Fibroblast of the aortic adventitia (primary cell): ENCODE data around the gene TMEM44. TPM values are rescaled to one million over a fixed set of nuclear protein-coding genes. Genes with fewer than 3 reads are reported as not detected.
"Not testable (repeated sequence)": the region's sequence is repeated elsewhere in the genome, so short reads cannot be mapped to it uniquely, and the experiment has no call there.

Experiments
- DNase-seq: peaks from one replicate; pipeline ENCODE4 v3.0.0-alpha.2; 2010; ENCODE audit warnings: low read depth
- H3K4me3 ChIP-seq: 2 replicates; pipeline ENCODE4 v1.5.1; 2011; ENCODE audit warnings: low read depth, mild to moderate bottlenecking, control low read depth, low read length, moderate library complexity
- CTCF ChIP-seq: IDR thresholded peaks from 2 replicates; pipeline ENCODE4 v1.5.1; 2011; ENCODE audit warnings: mild to moderate bottlenecking, low read length, control low read depth, inconsistent platforms; ENCODE audit not compliant: insufficient read depth
- total RNA-seq: library from RNA; depleted of rRNA; stranded (reverse); fragments of >200 nt; gene quantifications from 2 replicates; pipeline ENCODE4 v1.2.3, GENCODE V29; 2012; ENCODE audit warnings: low replicate concordance

Gene TMEM44
- total RNA-seq, 1 donor: 16.7 TPM

GRCh38 chr3:194549853-194550252 is 83.4 kb downstream of the TMEM44 start:
- H3K4me3 ChIP-seq: no peak overlapping the region

GRCh38 chr3:194548346-194549321 is 84.6 kb downstream of the TMEM44 start:
- H3K4me3 ChIP-seq: no peak overlapping the region
- TF ChIP-seq CTCF: no peak
- no peak for DNase-seq

More at GRCh38 chr3:194549853-194550252, 83.4 kb downstream of the TMEM44 start:
- TF ChIP-seq CTCF: no peak
- DNase-seq: no peak

- H3K4me3 ChIP-seq: no peak overlapping the region
- TF ChIP-seq CTCF: no peak
- DNase-seq: no peak
Measured at GRCh38 chr3:194547042-194547441, 86.2 kb downstream of the TMEM44 start.

GRCh38 chr3:194545538-194545937 is 87.7 kb downstream of the TMEM44 start:
- DNase-seq, H3K4me3 ChIP-seq: not testable (repeated sequence)

- no peak for DNase-seq
- H3K4me3 ChIP-seq: no peak overlapping the region
- no peak for TF ChIP-seq CTCF
Measured at GRCh38 chr3:194543550-194543949, 89.7 kb downstream of the TMEM44 start.

GRCh38 chr3:194541483-194541882 is 91.7 kb downstream of the TMEM44 start:
- no peak for TF ChIP-seq CTCF
- no peak overlapping the region for H3K4me3 ChIP-seq

GRCh38 chr3:194540274-194540905 is 92.8 kb downstream of the TMEM44 start:
- peak; percentile 71 for DNase-seq
- H3K4me3 ChIP-seq: no peak overlapping the region
- TF ChIP-seq CTCF: no peak

More at GRCh38 chr3:194541483-194541882, 91.7 kb downstream of the TMEM44 start:
- no peak for DNase-seq
